GM12878 (cell line): ENCODE results near the gene SYT1. TPM values are rescaled to one million over a fixed set of nuclear protein-coding genes. Genes with fewer than 3 reads are reported as not detected.

ENCODE experiments used
- BACH1 ChIP-seq: fragments of 450-650 bp; IDR thresholded peaks from 2 replicates; pipeline ENCODE4 v1.6.1; 2017; ENCODE audit warnings: mild to moderate bottlenecking, borderline replicate concordance
- FOXM1 ChIP-seq: IDR thresholded peaks from 2 replicates; pipeline ENCODE4 v1.6.1; 2012; ENCODE audit warnings: low read depth, mild to moderate bottlenecking, inconsistent platforms, low read length, moderate library complexity
- JUNB ChIP-seq: IDR thresholded peaks from 2 replicates; pipeline ENCODE4 v1.6.1; 2016; ENCODE audit warnings: antibody characterized with exemption, mild to moderate bottlenecking
- TAF1 ChIP-seq: IDR thresholded peaks from 2 replicates; pipeline ENCODE4 v1.6.1; 2011; ENCODE audit warnings: mild to moderate bottlenecking, low read depth, low read length, borderline replicate concordance
- TCF12 ChIP-seq: IDR thresholded peaks from 2 replicates; pipeline ENCODE4 v1.6.1; 2011; ENCODE audit warnings: low read depth, mild to moderate bottlenecking, low read length
- polyA plus RNA-seq, 11 experiments: library from polyadenylated mRNA; depleted of rRNA in 4 of 11; unstranded in 6 of 11; stranded (reverse) in 5 of 11; fragments of >200 nt; fragmentation: Nextera tagmentation in 4 of 11; fragmentation: Illumina TruSeq in 1 of 11; extraction: Ambion mirVana in 4 of 11; extraction: Trizol in 1 of 11; gene quantifications; 1 replicate in 1 of 11; 2 replicates in 10 of 11; pipeline versions ENCODE4 v1.2.1 to v1.2.3, GENCODE V29; 2011 to 2016; ENCODE audit warnings: inconsistent platforms in 2 of 11, missing spikeins in 2 of 11, low read depth in 1 of 11
- total RNA-seq, 4 experiments: library from RNA; depleted of rRNA in 3 of 4; stranded (reverse); fragments of >200 nt in 3 of 4; fragmentation: Illumina TruSeq in 1 of 4; extraction: Trizol in 1 of 4; gene quantifications; 2 replicates each; pipeline versions ENCODE4 v1.2.1 to v1.2.3, GENCODE V29; 2013 to 2021
- TF ChIP-seq, protein P1 (sequence below): fragments of 450-650 bp; IDR thresholded peaks from 2 replicates; pipeline ENCODE4 v1.6.1; 2016; ENCODE audit warnings: mild to moderate bottlenecking
- TF ChIP-seq, protein P2 (sequence below): fragments of 450-650 bp; IDR thresholded peaks from 2 replicates; pipeline ENCODE4 v1.6.1; 2016; ENCODE audit warnings: mild to moderate bottlenecking, moderate library complexity, borderline replicate concordance
- TF ChIP-seq, protein P3 (sequence below): fragments of 450-650 bp; IDR thresholded peaks from 2 replicates; pipeline ENCODE4 v1.6.1; 2018; ENCODE audit warnings: borderline replicate concordance, mild to moderate bottlenecking; ENCODE audit not compliant: partially characterized antibody

The SYT1 gene
- total and polyA plus RNA-seq, 10 of the 15 experiments (the other 5 are each of a cell fraction or from before 2014, with no cell fraction given) = 0.10 to 0.28 TPM; not detected in 8

DNA sequence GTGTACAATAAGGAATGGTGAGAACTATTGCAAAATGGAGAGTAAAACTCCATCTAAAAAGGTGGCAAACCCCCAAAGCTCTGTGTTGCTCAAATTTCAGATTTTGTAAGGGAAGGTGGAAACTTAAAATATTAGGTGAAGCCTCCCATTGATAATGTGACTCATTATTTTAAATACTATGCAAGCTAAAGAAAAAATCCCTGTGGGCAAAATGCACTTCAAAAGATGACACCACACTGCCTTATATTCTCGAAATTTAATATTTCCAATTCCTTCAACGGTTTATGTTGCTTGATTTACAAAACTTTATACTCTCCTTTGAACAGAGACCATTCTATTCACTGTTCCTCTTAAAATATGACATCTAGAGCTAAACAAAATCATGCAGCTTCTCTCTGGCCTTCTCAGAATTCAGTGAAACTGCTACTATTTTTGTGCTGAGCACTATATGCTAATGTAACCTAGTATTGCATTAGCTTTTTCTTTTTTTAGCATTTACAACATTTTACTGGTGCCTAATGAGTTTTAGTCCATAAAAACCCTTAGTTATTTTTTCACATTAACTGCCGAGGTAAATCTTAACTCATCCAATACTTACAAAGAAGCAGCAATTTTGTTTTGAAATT is 297.7 kb downstream of the SYT1 start (continued):
- no peak for TF ChIP-seq FOXM1
- TF ChIP-seq, protein P1, sequence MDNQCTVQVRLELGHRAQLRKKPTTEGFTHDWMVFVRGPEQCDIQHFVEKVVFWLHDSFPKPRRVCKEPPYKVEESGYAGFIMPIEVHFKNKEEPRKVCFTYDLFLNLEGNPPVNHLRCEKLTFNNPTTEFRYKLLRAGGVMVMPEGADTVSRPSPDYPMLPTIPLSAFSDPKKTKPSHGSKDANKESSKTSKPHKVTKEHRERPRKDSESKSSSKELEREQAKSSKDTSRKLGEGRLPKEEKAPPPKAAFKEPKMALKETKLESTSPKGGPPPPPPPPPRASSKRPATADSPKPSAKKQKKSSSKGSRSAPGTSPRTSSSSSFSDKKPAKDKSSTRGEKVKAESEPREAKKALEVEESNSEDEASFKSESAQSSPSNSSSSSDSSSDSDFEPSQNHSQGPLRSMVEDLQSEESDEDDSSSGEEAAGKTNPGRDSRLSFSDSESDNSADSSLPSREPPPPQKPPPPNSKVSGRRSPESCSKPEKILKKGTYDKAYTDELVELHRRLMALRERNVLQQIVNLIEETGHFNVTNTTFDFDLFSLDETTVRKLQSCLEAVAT = no peak
- TF ChIP-seq, protein P2, sequence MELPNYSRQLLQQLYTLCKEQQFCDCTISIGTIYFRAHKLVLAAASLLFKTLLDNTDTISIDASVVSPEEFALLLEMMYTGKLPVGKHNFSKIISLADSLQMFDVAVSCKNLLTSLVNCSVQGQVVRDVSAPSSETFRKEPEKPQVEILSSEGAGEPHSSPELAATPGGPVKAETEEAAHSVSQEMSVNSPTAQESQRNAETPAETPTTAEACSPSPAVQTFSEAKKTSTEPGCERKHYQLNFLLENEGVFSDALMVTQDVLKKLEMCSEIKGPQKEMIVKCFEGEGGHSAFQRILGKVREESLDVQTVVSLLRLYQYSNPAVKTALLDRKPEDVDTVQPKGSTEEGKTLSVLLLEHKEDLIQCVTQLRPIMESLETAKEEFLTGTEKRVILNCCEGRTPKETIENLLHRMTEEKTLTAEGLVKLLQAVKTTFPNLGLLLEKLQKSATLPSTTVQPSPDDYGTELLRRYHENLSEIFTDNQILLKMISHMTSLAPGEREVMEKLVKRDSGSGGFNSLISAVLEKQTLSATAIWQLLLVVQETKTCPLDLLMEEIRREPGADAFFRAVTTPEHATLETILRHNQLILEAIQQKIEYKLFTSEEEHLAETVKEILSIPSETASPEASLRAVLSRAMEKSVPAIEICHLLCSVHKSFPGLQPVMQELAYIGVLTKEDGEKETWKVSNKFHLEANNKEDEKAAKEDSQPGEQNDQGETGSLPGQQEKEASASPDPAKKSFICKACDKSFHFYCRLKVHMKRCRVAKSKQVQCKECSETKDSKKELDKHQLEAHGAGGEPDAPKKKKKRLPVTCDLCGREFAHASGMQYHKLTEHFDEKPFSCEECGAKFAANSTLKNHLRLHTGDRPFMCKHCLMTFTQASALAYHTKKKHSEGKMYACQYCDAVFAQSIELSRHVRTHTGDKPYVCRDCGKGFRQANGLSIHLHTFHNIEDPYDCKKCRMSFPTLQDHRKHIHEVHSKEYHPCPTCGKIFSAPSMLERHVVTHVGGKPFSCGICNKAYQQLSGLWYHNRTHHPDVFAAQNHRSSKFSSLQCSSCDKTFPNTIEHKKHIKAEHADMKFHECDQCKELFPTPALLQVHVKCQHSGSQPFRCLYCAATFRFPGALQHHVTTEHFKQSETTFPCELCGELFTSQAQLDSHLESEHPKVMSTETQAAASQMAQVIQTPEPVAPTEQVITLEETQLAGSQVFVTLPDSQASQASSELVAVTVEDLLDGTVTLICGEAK = no peak
- TF ChIP-seq TAF1 = no peak
- no peak for TF ChIP-seq BACH1
- no peak for TF ChIP-seq TCF12
- TF ChIP-seq JUNB = no peak
- TF ChIP-seq, protein P3, sequence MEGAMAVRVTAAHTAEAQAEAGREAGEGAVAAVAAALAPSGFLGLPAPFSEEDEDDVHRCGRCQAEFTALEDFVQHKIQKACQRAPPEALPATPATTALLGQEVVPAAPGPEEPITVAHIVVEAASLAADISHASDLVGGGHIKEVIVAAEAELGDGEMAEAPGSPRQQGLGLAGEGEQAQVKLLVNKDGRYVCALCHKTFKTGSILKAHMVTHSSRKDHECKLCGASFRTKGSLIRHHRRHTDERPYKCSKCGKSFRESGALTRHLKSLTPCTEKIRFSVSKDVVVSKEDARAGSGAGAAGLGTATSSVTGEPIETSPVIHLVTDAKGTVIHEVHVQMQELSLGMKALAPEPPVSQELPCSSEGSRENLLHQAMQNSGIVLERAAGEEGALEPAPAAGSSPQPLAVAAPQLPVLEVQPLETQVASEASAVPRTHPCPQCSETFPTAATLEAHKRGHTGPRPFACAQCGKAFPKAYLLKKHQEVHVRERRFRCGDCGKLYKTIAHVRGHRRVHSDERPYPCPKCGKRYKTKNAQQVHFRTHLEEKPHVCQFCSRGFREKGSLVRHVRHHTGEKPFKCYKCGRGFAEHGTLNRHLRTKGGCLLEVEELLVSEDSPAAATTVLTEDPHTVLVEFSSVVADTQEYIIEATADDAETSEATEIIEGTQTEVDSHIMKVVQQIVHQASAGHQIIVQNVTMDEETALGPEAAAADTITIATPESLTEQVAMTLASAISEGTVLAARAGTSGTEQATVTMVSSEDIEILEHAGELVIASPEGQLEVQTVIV = no peak
